ENCODE data around the gene EGLN1. TPM values are rescaled to one million over a fixed set of nuclear protein-coding genes. Genes with fewer than 3 reads are reported as not detected.
"Not testable (repeated sequence)": the region's sequence is repeated elsewhere in the genome, so short reads cannot be mapped to it uniquely, and the experiment has no call there.

EGLN1 gene
- 27.5 and 30.3 TPM in 2 replicates for total RNA-seq
- long read RNA-seq, full-length matches to known transcripts: 4 of 16 reads
- long read RNA-seq, partial matches to known transcripts: 2 of 16 reads
- long read RNA-seq, other reads (novel, unspliced or antisense): 10 of 16 reads

DNA sequence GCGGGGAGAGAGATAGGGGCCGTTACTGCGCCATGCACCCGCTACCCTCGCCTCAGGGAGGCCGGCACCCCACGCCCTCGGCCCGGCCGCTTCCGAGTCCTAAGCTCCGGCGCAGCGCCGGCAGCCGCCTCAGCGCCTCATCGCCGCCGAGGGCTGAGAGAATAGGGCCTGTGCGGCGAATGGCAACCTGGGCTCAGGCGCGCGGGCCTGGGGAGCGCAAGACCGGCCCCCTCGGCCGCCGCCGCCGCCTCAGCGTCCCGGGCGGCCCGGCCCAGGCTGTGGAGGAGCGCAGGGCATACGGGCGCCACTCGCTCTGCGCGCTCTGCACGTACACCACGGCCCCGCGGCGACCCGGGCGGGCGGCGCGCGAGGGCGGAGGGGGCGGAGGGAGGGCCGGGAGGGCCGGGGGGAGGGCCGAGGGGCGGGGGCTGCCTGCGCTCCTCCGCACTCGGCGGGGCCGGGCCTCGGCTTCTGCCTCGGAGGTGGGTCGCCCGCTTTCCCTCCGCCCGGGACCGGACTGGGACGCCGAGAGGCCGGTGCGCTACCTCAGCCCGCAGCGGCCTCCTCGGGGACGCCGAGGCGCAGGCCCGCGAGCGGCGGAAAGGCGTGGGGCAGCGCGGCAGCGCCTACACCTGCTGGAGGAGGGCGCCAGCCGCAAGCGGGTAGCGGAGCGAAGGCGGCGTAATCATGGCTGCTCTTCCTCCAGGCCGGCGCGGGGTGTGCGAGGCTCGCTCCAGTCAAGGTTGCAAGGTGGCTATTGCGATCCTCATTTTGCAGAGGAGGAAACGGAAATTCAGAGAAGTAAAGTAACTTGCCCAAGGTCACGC is at the start of gene EGLN1:
TSS of gene EGLN1 (minus strand) at position 317 of the 827 bp plus-strand sequence. CDS start 399 bp downstream, outside the sequence.
- DNase-seq (ENCODE audit: extremely low spot score, unreplicated experiment): peak; percentile 91
- Mint-ChIP-seq H3K9me3 (ENCODE audit: unreplicated experiment) (no peaks in the 10 kb centered on the region), H3K4me3 (ENCODE audit: unreplicated experiment) (peak within 1 kb of the TSS; percentile 86), H3K4me1 (ENCODE audit: unreplicated experiment) (peaks cover 42% of the 10 kb centered on the region), H3K36me3 (ENCODE audit: unreplicated experiment) (no peaks in the 10 kb centered on the region), H3K27ac (ENCODE audit: unreplicated experiment) (peak within 1 kb of the TSS; percentile 92), H3K27me3 (ENCODE audit: unreplicated experiment) (no peaks in the 10 kb centered on the region)
- peak; percentile 47 for TF ChIP-seq CTCF (IDR thresholded peaks at IDR 0.05)

DNA sequence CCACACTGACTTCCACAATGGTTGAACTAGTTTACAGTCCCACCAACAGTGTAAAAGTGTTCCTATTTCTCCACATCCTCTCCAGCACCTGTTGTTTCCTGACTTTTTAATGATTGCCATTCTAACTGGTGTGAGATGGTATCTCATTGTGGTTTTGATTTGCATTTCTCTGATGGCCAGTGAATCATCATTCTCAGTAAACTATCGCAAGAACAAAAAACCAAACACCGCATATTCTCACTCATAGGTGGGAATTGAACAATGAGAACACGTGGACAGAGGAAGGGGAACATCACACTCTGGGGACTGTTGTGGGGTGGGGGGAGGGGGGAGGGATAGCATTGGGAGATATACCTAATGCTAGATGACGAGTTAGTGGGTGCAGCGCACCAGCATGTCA is 49.4 kb upstream of the EGLN1 start:
- H3K27me3 Mint-ChIP-seq (ENCODE audit: unreplicated experiment): peaks cover 28% of the 10 kb centered on the region

DNA sequence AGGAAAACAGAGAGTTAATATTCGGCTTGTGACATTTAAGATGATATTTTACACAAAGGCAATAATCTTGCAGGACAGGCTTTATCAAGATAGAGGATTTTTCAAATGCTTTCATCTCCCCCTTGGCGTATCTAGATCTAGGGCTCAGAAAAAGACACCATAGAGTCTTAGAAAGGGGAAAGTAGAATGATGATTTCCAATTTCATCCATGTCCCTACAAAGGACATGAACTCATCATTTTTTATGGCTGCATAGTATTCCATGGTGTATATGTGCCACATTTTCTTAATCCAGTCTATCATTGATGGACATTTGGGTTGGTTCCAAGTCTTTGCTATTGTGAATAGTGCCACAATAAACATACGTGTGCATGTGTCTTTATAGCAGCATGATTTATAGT is 48.9 kb upstream of the EGLN1 start:
- not testable (repeated sequence) for DNase-seq (ENCODE audit: extremely low spot score, unreplicated experiment); H3K9me3 Mint-ChIP-seq (ENCODE audit: unreplicated experiment); H3K4me3 Mint-ChIP-seq (ENCODE audit: unreplicated experiment); H3K4me1 Mint-ChIP-seq (ENCODE audit: unreplicated experiment); H3K27ac Mint-ChIP-seq (ENCODE audit: unreplicated experiment); H3K36me3 Mint-ChIP-seq (ENCODE audit: unreplicated experiment)
- H3K27me3 Mint-ChIP-seq (ENCODE audit: unreplicated experiment): peaks cover 33% of the 10 kb centered on the region

More for the DNA sequence above, 49.4 kb upstream of the EGLN1 start:
- not testable (repeated sequence) for H3K27ac Mint-ChIP-seq (ENCODE audit: unreplicated experiment); H3K4me1 Mint-ChIP-seq (ENCODE audit: unreplicated experiment); H3K36me3 Mint-ChIP-seq (ENCODE audit: unreplicated experiment); DNase-seq (ENCODE audit: extremely low spot score, unreplicated experiment); H3K9me3 Mint-ChIP-seq (ENCODE audit: unreplicated experiment); H3K4me3 Mint-ChIP-seq (ENCODE audit: unreplicated experiment)

DNA sequence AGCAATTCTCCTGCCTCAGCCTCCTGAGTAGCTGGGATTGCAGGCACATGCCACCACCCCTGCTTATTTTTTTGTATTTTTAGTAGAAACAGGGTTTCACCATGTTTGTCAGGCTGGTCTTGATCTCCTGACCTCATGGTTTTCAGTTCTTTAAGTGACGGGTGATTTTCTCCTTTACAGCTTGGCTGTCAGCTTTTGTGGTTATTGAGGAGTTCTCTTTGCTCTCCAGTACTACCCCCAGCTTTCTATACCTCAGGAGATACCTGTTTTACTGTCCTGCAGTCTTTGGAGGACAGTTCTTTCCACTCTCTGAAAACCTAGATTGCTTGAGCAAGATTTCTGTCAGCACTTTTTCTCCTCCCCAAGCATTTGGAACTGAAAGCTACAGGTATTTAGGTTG is 45.9 kb upstream of the EGLN1 start:
- no peak overlapping the region for H3K27ac Mint-ChIP-seq (ENCODE audit: unreplicated experiment)
- H3K27me3 Mint-ChIP-seq (ENCODE audit: unreplicated experiment): peaks cover 46% of the 10 kb centered on the region

DNA sequence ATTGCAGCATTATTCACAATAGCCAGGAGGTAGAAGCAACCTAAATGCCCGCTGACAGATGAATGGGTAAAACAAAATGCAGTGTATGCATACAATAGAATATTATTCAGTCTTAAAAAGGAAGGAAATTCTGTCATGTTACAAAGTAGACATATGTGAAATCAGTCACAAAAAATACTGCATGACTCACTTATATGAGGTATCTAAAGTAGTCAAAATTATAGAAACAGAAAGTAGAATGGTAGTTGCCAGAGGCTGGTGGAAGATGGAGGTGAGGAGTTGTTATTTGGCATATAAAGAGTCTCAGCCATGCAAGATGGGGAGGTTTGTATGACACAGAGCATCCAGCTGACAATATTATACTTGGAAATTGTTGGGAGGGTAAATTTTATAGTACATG is 43.0 kb upstream of the EGLN1 start:
- Mint-ChIP-seq H3K36me3 (ENCODE audit: unreplicated experiment) (no peaks in the 10 kb centered on the region), H3K4me3 (ENCODE audit: unreplicated experiment) (no peak overlapping the region), H3K27ac (ENCODE audit: unreplicated experiment) (no peak overlapping the region), H3K9me3 (ENCODE audit: unreplicated experiment) (peaks cover 5% of the 10 kb centered on the region), H3K4me1 (ENCODE audit: unreplicated experiment) (no peaks in the 10 kb centered on the region), H3K27me3 (ENCODE audit: unreplicated experiment) (peaks cover 62% of the 10 kb centered on the region)
- TF ChIP-seq CTCF (IDR thresholded peaks at IDR 0.05): no peak
- DNase-seq (ENCODE audit: extremely low spot score, unreplicated experiment): no peak

More for the DNA sequence above, 45.9 kb upstream of the EGLN1 start:
- TF ChIP-seq CTCF (IDR thresholded peaks at IDR 0.05): no peak
- Mint-ChIP-seq H3K4me3 (ENCODE audit: unreplicated experiment) (no peak overlapping the region), H3K9me3 (ENCODE audit: unreplicated experiment) (peaks cover 5% of the 10 kb centered on the region), H3K36me3 (ENCODE audit: unreplicated experiment) (no peaks in the 10 kb centered on the region), H3K4me1 (ENCODE audit: unreplicated experiment) (no peaks in the 10 kb centered on the region)
- no peak for DNase-seq (ENCODE audit: extremely low spot score, unreplicated experiment)

- H3K9me3 Mint-ChIP-seq (ENCODE audit: unreplicated experiment): peaks cover 5% of the 10 kb centered on the region
- H3K4me3 Mint-ChIP-seq (ENCODE audit: unreplicated experiment): no peak overlapping the region
- no peaks in the 10 kb centered on the region for H3K36me3 Mint-ChIP-seq (ENCODE audit: unreplicated experiment)
- no peak for DNase-seq (ENCODE audit: extremely low spot score, unreplicated experiment)
- no peak overlapping the region for H3K27ac Mint-ChIP-seq (ENCODE audit: unreplicated experiment)
- no peak for TF ChIP-seq CTCF (IDR thresholded peaks at IDR 0.05)
- H3K4me1 Mint-ChIP-seq (ENCODE audit: unreplicated experiment): peaks cover 2% of the 10 kb centered on the region
- peaks cover 54% of the 10 kb centered on the region for H3K27me3 Mint-ChIP-seq (ENCODE audit: unreplicated experiment)
Measured at GRCh38 chr1:231463541-231463940, 41.5 kb upstream of the EGLN1 start.
